ENCODE data around the gene PAX8. TPM values are rescaled to one million over a fixed set of nuclear protein-coding genes. Genes with fewer than 3 reads are reported as not detected.

Gene PAX8
- total RNA-seq, 1 experiment from 2014 or later, result 3.1 TPM

- Histone ChIP-seq H3K36me3 (ENCODE audit: insufficient read depth, low read length, poor library complexity, severe bottlenecking) (no peaks in the 10 kb centered on the region), H3K4me3 (ENCODE audit: low read depth, low read length, poor library complexity, severe bottlenecking) (no peak overlapping the region), H3K9me3 (ENCODE audit: low read depth, low read length, poor library complexity, severe bottlenecking) (no peaks in the 10 kb centered on the region), H3K4me1 (ENCODE audit: insufficient read depth, low read length, poor library complexity, severe bottlenecking) (peaks cover 36% of the 10 kb centered on the region), H3K27ac (ENCODE audit: low read depth, low read length, poor library complexity, severe bottlenecking) (no peak overlapping the region), H3K27me3 (replicated peaks; ENCODE audit: insufficient read depth, low read depth, low read length, poor library complexity) (no peaks in the 10 kb centered on the region)
- no TSS peak for BruUV-seq (replicated peaks)
- CTCF ChIA-PET, result no interaction called here
- intact Hi-C loops (cut with micrococcal nuclease; ENCODE audit: unreplicated experiment), result no loop called here
- POLR2A ChIA-PET (ENCODE audit: low non-redundant PET), result no interaction called here
- DNase-seq (ENCODE audit: low spot score), result no peak
- no peak for TF ChIP-seq CTCF (conservative IDR thresholded peaks at IDR 0.05; ENCODE audit: low read depth, low read length)
- no peak for TF ChIP-seq EZH2 (IDR thresholded peaks at IDR 0.05; ENCODE audit: borderline replicate concordance, low read depth, low read length, poor library complexity, severe bottlenecking)
Observed at GRCh38 chr2:113218283-113219091, 60.2 kb downstream of the PAX8 start.

GRCh38 chr2:113217455-113218282 is 61.1 kb downstream of the PAX8 start:
- ChIA-PET CTCF (interaction anchor here (1.6 kb wide), 1 partner anchor 9 kb away, joined by 3 read pairs; no protein-coding TSS in a partner anchor), POLR2A (ENCODE audit: low non-redundant PET) (no interaction called here)

GRCh38 chr2:113216891-113217454 is 61.7 kb downstream of the PAX8 start:
- POLR2A ChIA-PET (ENCODE audit: low non-redundant PET), result no interaction called here
- Histone ChIP-seq H3K9me3 (ENCODE audit: low read depth, low read length, poor library complexity, severe bottlenecking) (no peaks in the 10 kb centered on the region), H3K27me3 (replicated peaks; ENCODE audit: insufficient read depth, low read depth, low read length, poor library complexity) (no peaks in the 10 kb centered on the region), H3K4me1 (ENCODE audit: insufficient read depth, low read length, poor library complexity, severe bottlenecking) (peaks cover 47% of the 10 kb centered on the region), H3K36me3 (ENCODE audit: insufficient read depth, low read length, poor library complexity, severe bottlenecking) (no peaks in the 10 kb centered on the region), H3K27ac (ENCODE audit: low read depth, low read length, poor library complexity, severe bottlenecking) (peak overlapping the region; percentile 48), H3K4me3 (ENCODE audit: low read depth, low read length, poor library complexity, severe bottlenecking) (no peak overlapping the region)
- intact Hi-C loops (cut with micrococcal nuclease; ENCODE audit: unreplicated experiment), result no loop called here
- DNase-seq (ENCODE audit: low spot score), result peak; percentile 37
- CTCF ChIA-PET, result interaction anchor here (1.6 kb wide), 1 partner anchor 8 kb away, joined by 3 read pairs; no protein-coding TSS in a partner anchor
- no TSS peak for BruUV-seq (replicated peaks)
- TF ChIP-seq CTCF (conservative IDR thresholded peaks at IDR 0.05; ENCODE audit: low read depth, low read length) (no peak), EZH2 (IDR thresholded peaks at IDR 0.05; ENCODE audit: borderline replicate concordance, low read depth, low read length, poor library complexity, severe bottlenecking) (no peak)

More at GRCh38 chr2:113217455-113218282, 61.1 kb downstream of the PAX8 start:
- DNase-seq (ENCODE audit: low spot score), result peak; percentile 50
- Histone ChIP-seq H3K4me3 (ENCODE audit: low read depth, low read length, poor library complexity, severe bottlenecking) (no peak overlapping the region), H3K4me1 (ENCODE audit: insufficient read depth, low read length, poor library complexity, severe bottlenecking) (peaks cover 41% of the 10 kb centered on the region), H3K36me3 (ENCODE audit: insufficient read depth, low read length, poor library complexity, severe bottlenecking) (no peaks in the 10 kb centered on the region), H3K27ac (ENCODE audit: low read depth, low read length, poor library complexity, severe bottlenecking) (peak overlapping the region; percentile 48), H3K9me3 (ENCODE audit: low read depth, low read length, poor library complexity, severe bottlenecking) (no peaks in the 10 kb centered on the region), H3K27me3 (replicated peaks; ENCODE audit: insufficient read depth, low read depth, low read length, poor library complexity) (no peaks in the 10 kb centered on the region)
- intact Hi-C loops (cut with micrococcal nuclease; ENCODE audit: unreplicated experiment), result no loop called here
- BruUV-seq (replicated peaks), result no TSS peak
- no peak for TF ChIP-seq EZH2 (IDR thresholded peaks at IDR 0.05; ENCODE audit: borderline replicate concordance, low read depth, low read length, poor library complexity, severe bottlenecking)
